Body of pancreas (tissue), 4 donors: ENCODE data around the gene TAF8.

Experiments
- CTCF ChIP-seq, 7 experiments: fragments of 450-650 bp in 4 of 7; fragments of 200-600 bp in 3 of 7; sonication (generic) in 3 of 7; IDR thresholded peaks; one replicate each; pipeline ENCODE4 v1.5.1; 2016 to 2019; ENCODE audit warnings: antibody characterized with exemption in 7 of 7
- POLR2A ChIP-seq, 3 donors: fragments of 450-650 bp; IDR thresholded peaks; one replicate each; pipeline ENCODE4 v1.6.1; 2016; ENCODE audit warnings: antibody characterized with exemption in 3 of 3, mild to moderate bottlenecking in 2 of 3

GRCh38 chr6:42088101-42088591 lies 37.8 kb downstream of the TAF8 start:
- TF ChIP-seq POLR2A (IDR thresholded peaks at IDR 0.05) = no peak
- TF ChIP-seq CTCF (IDR thresholded peaks at IDR 0.05) = no peak
